ENCODE results near the gene AGBL5.

AGBL5 gene

GRCh38 chr2:27100036-27100435 lies 48.6 kb downstream of the AGBL5 start:
- Histone ChIP-seq H3K4me3 (replicated peaks; ENCODE audit: insufficient read depth, low read length) (no peak overlapping the region), H3K27ac (replicated peaks) (no peak overlapping the region), H3K27me3 (ENCODE audit: insufficient read depth, poor library complexity, severe bottlenecking) (no peaks in the 10 kb centered on the region)
- TF ChIP-seq CTCF (IDR thresholded peaks at IDR 0.05; ENCODE audit: insufficient read depth, low read length): no peak
- TF ChIP-seq POLR2AphosphoS5 (IDR thresholded peaks at IDR 0.05; ENCODE audit: low read depth): no peak
- TF ChIP-seq GABPA (IDR thresholded peaks at IDR 0.05; ENCODE audit: low read depth): no peak
- TF ChIP-seq SPI1 (IDR thresholded peaks at IDR 0.05; ENCODE audit: borderline replicate concordance, low read depth): no peak
- TF ChIP-seq REST (IDR thresholded peaks at IDR 0.05; ENCODE audit: insufficient replicate concordance, low read depth): no peak
- DNase-seq (ENCODE audit: low read depth in 1 of 2, low spot score in 1 of 2): no peak

- Histone ChIP-seq H3K27me3 (ENCODE audit: insufficient read depth, poor library complexity, severe bottlenecking) (no peaks in the 10 kb centered on the region), H3K27ac (replicated peaks) (no peak overlapping the region), H3K4me3 (replicated peaks; ENCODE audit: insufficient read depth, low read length) (no peak overlapping the region)
- no peak for DNase-seq (ENCODE audit: low read depth in 1 of 2, low spot score in 1 of 2)
- TF ChIP-seq POLR2AphosphoS5 (IDR thresholded peaks at IDR 0.05; ENCODE audit: low read depth): no peak
- no peak for TF ChIP-seq SPI1 (IDR thresholded peaks at IDR 0.05; ENCODE audit: borderline replicate concordance, low read depth)
- TF ChIP-seq REST (IDR thresholded peaks at IDR 0.05; ENCODE audit: insufficient replicate concordance, low read depth): no peak
- TF ChIP-seq CTCF (IDR thresholded peaks at IDR 0.05; ENCODE audit: insufficient read depth, low read length): no peak
- TF ChIP-seq GABPA (IDR thresholded peaks at IDR 0.05; ENCODE audit: low read depth): no peak
Measured at GRCh38 chr2:27102329-27102728, 50.9 kb downstream of the AGBL5 start.

- TF ChIP-seq POLR2AphosphoS5 (IDR thresholded peaks at IDR 0.05; ENCODE audit: low read depth) (no peak), REST (IDR thresholded peaks at IDR 0.05; ENCODE audit: insufficient replicate concordance, low read depth) (no peak), SPI1 (IDR thresholded peaks at IDR 0.05; ENCODE audit: borderline replicate concordance, low read depth) (no peak), CTCF (IDR thresholded peaks at IDR 0.05; ENCODE audit: insufficient read depth, low read length) (no peak), GABPA (IDR thresholded peaks at IDR 0.05; ENCODE audit: low read depth) (no peak)
- Histone ChIP-seq H3K4me3 (replicated peaks; ENCODE audit: insufficient read depth, low read length) (no peak overlapping the region), H3K27ac (replicated peaks) (no peak overlapping the region), H3K27me3 (ENCODE audit: insufficient read depth, poor library complexity, severe bottlenecking) (no peaks in the 10 kb centered on the region)
- no peak for DNase-seq (ENCODE audit: low read depth in 1 of 2, low spot score in 1 of 2)
Measured at GRCh38 chr2:27105981-27106380, 54.5 kb downstream of the AGBL5 start.

Data from HL-60 (cell line).